Measurements from ENCODE around the gene CNOT6.
A peak's percentile ranks its signal among the peaks of the same experiment; 100 is the strongest.

CNOT6 gene

DNA sequence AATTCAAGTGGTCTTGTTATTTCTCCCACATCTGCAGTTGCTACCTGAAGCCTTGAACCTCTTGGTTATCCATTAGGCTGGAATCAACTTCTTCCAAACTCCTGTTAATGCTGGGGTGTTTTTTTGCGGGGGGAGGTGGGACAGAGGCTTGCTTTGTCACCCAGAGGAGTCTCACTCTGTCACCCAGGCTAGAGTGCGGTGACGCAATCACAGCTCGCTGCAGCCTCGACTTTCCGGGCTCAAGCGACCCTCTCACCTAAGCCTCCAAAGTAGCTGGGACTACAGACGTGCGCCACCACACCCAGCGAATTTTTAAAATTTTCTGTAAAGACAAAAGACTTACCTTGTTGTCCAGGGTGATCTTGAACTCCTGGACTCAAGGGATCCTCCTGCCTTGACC lies 92.7 kb downstream of the CNOT6 start:
- no peak for DNase-seq

DNA sequence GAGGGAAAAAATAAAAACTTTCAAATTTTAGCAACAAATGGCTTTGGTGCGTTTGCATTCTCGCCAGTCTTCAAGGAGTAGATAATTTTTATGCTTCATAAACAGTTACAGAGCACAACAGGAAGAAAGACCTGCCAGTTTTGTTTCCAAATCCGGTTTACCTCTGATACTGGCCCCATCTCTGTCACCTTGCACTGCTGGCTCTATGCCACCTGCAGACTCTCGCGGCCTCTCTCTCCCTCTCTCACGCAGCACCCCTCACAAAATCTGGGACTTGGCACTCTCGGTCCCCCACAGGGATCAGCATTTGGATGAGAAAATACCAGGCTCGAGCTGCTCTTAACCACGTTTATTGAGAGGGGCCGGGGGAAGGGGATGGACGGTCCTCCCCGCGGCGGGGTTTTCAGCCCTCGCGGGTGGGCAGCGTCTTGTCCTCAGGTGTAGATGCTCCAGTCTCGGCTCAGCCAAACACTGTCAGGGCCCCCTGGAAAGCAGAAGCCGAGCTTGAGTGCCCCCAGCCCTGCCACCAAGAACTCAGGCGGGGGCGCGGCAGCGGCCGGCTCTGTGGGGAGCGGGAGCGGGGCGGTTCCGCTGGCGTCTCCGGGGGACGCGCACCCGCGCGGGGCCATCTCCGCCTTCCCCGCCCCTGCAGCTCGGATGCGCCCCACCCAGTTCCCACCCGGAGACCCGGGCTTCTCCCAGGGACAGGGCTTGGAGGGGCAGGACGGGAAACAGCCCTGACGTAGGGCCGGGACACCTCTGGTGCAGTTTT lies 95.8 kb downstream of the CNOT6 start:
- no peak for DNase-seq

DNA sequence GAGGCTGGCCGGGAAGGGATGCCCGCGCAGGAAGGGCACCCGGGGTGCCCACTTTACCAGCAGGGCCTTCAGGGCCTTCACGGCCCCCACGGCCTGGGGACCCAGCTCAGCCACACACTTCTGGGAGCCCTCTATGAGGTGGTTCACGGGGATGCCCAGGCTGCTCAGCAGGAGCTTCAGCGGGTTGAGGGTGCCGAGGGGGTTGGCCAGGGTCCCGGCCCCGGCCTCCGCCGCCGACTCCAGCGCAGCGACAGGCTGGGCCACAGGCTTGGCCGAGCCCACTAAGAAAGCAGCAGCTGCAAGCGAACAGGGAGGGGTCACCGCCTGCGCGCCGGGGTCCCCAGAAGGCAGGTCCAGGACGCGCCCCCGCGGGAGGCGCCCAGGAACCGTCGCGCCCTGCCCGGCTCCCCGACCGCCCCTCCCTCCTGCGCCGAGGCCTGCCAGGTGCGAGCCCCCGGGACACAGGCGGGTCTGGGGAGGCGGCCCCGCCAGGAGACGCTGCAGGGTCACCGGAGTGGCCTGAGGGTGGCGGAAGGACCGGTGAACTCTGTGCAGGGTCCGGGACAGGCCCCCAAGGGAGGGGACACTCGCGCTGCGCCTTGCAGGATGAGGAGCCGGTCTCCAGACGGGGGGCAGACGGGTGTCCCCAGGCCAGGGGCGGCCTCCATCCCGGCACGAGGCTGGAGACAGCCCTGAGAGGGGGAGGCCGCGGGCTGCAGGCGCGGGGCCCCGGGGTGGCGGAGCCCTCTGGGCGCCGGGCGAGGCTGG lies 96.5 kb downstream of the CNOT6 start:
- no peak for DNase-seq

DNA sequence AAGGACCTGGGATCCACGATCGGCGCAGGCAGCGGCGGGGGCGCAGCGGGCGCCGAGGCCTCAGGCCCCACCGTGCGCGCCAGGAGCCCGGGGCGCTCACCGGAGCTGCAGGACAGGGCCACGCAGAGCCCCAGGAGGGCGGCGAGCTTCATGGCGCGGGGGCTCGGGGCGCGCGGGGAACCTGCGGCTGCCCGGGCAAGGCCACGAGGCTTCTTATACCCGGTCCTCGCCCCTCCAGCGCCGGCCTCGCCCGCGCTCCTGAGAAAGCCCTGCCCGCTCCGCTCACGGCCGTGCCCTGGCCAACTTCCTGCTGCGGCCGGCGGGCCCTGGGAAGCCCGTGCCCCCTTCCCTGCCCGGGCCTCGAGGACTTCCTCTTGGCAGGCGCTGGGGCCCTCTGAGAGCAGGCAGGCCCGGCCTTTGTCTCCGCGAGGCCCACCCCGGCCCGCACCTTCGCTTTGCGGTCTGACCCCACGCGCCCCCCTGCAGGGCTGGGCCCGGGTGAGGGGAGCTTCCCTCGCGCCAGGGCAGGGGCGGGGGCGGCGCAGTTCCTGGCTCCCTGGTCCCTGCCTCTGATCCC lies 97.2 kb downstream of the CNOT6 start, which contains the start of gene SCGB3A1:
Gene SCGB3A1, minus strand, starts transcription at position 189 of the 577 bp plus-strand sequence. Its CDS starts 37 bp downstream, at position 152.
- no peak for DNase-seq

DNA sequence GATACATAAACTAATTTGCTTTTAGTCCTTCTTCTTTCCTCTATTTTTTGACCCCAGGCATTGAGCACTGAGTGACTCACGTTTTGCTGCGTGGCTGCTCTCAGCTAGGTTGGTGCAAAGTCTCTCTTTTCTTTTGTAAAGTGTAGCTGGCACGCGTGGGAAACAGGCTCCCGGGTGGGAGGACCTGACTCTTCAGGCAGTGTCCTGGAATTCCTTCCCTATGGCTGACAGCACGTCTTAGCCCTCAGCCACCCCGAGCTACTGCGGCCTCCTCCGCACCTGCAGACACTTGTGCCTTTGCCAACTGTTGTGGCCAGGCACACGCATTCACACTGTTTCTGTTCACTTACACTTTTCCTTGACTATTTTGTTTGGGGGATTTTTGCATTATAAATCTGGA lies 98.0 kb downstream of the CNOT6 start:
- DNase-seq, result no peak

DNA sequence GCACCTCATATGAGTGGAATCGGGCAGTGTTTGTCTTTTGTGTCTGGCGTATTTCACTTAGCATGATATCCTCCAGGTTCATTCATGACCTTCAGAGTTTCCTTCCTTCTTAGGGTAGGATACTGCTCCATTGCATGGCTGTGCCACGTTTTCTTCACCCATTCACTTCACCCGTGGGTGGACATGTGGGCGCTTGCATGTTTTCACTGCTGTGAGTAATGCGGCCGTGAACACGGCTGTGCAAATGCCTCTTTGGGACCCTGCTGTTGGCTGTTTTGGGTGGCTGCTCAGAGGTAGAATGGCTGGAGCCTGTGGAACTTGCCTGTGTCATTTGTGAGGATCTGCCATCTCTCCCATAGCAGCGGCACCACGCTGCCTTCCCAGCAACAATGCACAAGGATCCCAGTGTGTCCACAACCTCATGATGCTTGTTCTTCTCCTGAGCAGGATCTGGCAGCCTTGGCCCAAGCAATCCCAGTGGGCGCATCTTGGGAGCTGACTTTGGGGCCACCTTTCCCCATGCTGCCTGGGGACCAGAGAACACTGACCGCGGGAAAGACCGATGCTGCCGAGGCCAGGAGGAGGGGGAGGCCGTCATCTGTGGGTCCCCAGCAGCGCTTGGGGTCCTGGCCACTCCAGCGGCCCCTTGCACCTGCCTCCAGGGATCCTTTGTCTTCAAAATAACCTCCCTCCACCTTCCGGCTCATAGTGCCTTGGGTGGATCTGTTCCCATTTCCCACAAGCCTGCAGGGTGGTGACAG lies 99.4 kb downstream of the CNOT6 start:
- DNase-seq, result no peak

DNA sequence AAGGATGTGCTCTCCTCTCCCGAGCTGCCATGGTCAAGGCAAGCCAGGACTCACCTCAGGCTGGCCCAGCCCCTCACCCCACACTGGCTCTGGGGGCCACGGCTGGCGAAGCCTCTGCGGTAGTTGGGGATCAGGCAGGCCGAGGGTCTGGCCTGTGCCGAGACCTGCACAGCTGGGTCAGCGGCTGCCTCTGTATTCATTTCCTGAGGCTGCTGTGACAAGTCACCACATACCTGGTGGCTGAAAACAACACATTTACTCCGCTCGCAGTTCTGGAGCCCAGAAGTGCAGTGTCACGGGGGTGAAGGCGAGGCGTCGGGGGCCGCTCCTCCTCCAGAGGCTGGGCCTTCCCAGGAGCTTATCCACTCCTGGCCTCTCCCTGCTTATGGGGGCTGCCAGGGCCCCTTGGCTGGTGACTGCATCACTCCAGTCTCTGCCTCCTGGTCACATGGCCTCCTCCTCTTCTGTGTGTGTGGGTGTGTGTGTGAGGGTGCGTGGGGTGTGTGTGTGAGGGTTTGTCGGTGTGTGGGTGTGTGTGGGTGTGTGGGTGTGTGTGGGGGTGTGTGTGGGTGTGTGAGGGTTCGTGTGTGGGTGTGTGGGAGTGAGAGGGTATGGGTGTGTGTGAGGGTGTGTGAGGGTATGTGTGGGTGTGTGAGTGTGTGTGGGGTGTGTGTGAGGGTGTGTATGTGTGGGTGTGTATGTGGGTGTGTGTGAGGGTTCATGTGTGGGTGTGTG lies 100.3 kb downstream of the CNOT6 start:
- DNase-seq, result no peak

DNA sequence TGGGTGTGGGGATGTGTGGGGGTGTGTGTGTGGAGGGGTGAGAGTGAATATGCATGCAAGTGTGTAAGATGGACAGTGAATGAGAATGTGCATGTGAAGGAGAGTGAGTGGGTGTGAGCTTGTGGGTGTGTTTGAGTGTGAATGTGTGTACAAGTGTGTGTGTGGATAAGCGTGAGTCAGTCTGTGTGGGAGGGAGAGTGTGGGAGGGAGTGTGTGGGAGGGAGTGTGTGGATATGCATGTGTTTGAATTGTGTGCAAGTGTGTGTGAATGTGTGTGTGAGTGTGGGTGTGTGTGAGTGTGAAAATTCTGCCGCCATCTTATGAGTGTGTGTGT lies 100.8 kb downstream of the CNOT6 start:
- no peak for DNase-seq

DNA sequence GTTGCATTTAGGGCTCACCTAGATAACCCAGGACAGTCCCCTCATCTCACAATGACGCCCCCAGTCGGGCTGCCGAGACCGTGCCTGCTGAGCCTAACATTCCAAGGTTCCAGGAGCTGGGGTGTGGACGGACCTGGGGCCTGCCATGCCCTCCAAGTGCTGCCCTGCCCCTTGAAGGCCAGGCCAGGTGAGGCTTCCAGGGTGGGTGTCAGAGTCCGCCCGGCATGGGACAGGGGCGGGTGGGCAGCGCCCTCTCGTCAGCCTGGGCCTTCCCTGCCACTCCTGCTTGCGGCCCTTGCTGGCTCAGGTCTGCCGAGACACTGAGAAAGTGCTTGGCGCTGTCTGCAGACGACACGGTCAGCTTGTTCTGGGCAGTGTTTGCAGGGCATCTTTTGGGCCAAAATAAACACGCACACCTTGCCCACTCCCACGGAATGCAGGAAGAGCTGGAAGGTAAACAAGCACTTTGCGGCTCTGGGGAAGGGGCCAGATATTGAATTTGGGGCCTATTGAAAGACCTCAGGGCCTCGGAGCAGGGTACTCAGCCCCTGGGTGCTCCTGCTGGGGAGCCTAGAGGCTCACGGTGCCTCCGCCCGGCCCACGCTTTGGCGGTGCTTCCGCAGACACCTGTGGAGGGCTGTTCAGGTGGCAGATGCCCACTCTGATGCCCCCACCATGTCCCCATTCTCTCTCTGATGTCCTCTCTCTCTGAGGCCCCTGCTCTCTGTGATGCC lies 101.4 kb downstream of the CNOT6 start:
- no peak for DNase-seq

DNA sequence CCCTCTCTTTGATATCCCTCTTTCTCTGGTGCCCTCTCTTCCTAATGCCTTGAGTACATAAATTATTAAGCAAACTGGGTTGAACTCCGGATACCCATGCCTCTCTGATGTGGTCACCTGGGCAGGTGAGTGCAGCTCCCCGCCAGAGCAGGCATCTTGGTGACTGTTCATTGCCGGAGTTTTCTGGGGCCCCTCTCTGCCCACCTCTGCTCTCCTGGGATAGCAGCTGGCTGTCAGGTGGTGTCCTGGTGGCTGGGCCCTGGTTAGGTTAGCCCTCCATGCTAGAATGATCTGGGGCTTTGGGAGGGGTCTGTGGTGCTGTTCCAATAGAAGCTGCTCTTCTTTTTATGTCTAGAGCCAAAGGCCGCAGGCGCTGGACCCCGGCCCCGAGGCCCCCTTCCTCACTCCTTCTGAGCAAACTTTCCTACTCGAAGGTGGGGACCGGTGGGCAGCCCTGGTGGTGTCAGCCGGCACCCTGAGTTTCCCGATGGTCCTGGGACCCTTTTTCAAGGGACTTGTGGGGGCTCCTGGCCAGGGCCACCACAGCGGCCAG lies 102.0 kb downstream of the CNOT6 start:
- DNase-seq, result no peak

DNA sequence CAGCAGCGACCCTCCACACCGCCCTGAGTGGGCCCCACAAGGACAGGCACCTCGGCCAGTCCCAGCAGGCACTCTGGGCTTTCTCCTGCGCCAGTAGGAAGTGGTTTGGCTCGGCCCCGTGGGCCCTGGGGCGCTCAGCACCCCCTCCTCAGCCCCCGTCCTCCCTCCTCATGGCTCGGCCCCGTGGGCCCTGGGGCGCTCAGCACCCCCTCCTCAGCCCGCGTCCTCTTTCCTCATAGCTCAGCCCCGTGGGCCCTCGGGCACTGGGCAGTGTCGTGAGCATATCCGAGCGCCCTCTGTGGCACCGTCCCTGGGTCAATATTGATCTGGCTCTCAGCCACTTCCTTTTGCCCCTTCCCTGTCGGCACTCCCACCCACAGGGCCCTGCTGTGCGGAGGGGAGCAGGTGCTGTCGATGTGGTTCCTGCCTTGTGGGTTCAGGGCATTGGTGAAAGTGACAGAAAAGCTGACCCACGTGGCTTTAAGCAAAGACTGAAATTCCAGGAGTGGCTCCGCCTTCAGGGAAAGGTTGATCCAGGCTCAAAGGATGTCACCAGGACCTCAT lies 102.6 kb downstream of the CNOT6 start:
- DNase-seq, result no peak

DNA sequence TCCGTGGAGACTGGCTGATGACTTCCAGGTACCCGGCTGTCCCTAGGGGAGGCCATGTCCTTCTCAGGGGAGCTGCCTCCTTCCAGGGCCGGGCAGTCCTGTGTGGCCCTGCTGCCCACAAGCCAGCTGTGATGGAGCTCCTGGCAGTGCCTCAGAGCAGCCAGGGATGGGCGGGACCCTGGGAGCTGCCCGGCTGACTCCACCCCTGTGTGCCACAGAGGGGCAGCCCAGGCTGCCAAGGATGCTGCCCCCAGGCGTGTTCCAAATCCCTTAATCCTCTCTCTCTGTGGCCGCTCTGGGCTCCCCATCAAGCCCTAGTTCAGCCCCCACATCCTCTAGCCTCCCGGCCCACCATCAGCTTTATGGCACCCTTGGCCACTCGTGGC lies 104.1 kb downstream of the CNOT6 start:
- no peak for DNase-seq

DNA sequence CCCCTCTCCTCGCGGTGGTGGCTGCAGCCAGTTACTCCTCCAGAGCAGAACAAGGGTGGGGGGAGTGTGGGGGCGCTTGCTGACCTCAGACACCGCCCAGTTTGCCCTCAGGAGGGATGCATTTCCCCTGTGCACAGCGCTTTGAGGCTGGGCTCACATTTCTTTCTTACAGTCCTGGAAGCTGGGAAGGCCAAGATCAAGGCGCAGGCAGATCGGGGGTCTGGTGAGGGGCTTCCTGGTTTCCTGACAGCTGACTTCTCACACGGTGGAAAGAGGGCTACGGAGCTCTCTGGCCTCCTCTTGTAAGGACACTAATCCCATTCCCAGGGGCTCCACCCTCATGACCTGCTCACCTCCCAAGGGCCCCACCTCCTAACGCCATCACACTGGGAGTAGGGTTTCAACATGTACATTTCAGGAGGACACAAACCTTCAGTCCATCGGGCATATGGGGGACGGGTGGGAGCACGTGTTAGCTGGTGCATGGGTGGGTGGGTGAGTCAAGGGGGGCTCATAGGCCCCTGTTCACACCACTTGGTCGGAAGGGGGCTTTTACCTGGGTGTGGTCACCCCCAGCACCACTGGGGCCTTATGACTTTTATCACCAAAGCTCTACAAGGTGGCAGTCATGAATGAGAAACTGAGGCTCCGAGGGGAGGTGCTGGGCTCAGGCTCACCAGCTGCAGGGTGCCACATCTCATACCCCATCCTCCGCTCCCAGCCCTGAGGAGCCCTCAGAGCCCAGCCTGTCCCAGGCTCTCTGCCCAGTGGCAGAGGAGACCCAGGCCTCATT lies 104.8 kb downstream of the CNOT6 start:
- DNase-seq, result peak; percentile 1

DNA sequence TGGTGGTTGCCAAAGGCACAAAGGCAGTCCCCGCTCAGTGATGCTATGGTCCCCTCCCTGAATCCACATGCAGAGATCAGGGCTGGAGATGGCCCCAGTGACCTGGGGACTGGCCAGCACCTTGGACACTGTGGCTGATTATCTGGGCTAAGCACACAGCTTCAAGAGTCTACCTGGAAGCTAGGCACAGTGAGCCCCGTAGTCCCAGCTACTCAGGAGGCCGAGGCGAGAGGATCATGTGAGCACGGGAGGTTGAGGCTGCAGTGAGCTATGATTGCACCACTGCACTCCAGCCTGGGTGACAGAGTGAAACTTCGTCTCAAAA lies 105.4 kb downstream of the CNOT6 start:
- DNase-seq, result no peak

DNA sequence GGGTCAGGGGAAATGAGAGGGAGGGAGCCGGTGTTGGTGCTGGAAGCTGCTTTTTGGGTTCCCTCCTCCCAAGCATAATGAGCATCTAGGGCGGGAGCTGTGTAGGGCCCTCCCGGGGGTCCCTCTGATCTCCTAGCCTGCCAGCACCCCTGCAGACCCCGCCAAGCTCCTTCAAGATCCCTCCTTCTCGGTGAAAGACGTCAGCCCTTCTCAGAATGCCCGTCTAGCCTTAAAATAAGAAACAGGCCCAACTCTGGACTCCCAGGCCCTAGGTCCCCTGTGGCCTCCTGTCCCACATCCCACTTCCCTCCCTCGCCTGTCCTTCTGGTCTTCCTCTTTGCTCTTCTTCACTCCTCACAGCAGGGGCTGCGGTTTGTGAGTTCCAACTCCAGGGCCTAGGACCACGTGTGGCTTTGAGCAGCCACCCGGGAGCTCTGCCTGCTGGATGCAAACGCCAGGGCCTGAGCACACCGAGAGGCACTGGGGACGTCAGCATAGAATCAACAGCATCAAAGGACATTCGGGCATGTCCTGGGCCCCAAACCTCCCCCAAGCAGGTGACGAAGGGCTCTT lies 105.9 kb downstream of the CNOT6 start:
- DNase-seq, result no peak

DNA sequence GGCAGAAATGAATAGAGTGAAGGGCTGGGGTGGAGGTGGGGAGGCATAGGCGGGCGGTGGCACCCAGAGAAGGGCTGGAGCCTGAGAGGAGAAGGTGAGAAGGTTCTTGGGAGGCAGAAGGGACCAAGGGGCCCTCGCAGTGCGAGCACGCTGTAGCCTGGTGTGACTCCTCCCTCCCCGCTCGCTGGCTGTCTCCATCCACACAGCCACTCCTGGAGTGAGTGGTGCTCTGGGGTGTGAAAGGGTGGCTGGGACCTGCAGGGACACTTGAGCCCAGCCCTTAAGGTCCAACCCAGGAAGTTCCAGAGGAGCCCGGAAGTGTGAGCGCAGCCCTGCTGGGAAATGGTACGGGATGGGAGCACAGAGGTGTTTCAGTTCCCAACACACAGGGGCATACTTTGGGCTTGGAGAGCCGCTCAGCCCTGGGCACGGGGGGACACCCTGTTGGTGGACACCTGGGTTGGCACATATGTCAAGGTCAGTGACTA lies 106.4 kb downstream of the CNOT6 start:
- no peak for DNase-seq

DNA sequence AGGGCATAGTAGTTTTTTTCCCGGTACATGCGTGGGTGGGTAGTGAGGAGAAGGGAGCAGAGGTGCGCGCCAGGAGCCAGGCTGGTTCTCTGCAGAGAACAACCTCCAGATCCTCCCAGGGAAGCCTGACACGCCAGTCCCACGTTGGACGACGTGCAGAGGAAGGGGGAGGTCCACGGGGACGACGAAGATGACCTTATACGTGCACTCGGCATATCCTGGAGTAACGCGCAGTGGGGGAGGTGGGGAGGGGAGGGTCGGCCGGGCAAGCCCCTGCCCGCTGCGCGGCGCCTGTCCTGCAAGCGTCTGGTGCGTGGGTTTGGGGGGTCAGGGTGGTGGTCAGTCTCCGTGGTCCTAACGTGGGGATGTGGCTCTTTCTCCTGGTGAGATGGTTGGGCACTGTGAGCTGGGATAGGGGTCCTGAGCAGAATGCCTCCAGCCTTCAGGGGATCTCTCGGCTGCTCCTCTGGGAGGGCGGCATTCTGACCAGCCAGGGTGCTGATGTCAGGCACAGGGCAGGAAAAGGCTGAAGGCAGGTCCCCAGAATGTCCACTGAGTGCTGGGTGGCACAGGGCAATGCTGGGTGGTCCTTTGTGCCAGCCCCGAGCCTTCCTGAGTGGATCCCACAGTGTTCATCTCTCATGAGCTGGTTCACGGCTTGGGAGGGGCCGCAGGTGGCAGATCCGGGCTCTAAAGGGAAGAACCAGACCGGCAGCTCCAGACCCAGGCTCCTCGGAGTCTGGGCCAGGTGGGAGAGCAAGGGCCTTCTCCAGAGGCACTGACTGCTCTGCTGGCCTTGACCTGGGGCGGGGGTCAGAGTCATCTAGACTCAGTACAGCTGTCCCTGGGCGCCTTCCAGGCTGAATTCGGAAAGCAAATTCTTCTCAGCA lies 107.7 kb downstream of the CNOT6 start:
- DNase-seq, result no peak

DNA sequence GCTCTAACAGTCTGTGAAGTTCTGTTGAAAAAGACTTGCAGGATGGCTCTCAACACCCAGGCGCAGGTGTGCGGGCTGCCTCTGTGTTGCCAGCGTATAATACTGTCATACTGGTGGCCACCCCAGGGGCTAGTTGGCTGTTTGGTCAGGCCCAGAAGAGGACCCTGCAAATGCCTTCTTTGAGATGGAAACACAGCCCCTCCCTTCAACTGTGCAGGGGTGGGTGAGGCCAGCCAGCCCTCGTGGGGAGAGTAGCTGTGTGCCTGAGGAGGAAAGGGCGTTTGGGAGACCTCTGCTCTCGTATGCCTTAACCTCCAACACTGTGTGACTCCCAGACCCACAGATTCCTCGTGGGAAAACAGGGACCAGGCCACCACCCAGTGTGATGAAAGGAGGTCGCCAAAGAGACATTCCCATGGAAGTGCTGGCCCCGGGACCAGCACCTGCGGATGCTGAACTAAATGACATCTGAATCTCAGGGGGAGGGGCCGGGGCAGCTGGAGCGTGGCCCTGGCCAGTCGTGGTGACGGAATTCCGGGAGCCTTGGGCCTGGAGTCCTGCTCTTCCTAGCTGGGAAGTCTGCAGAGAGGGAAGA lies 108.4 kb downstream of the CNOT6 start:
- DNase-seq, result no peak
